GM23248 (cell line): Measurements from ENCODE around the gene RXRB.

Source experiments
- EZH2 ChIP-seq: fragments of 200-600 bp; sonication (generic); IDR thresholded peaks from 2 replicates; pipeline ENCODE4 v1.6.1; 2018; ENCODE audit warnings: antibody characterized with exemption, mild to moderate bottlenecking; ENCODE audit not compliant: insufficient read depth, poor library complexity, severe bottlenecking
- EZH2phosphoT487 ChIP-seq: fragments of 200-600 bp; sonication (generic); IDR thresholded peaks from 2 replicates; pipeline ENCODE4 v1.6.1; 2018; ENCODE audit warnings: antibody characterized with exemption, moderate library complexity, mild to moderate bottlenecking, low read depth; ENCODE audit not compliant: insufficient read depth

DNA sequence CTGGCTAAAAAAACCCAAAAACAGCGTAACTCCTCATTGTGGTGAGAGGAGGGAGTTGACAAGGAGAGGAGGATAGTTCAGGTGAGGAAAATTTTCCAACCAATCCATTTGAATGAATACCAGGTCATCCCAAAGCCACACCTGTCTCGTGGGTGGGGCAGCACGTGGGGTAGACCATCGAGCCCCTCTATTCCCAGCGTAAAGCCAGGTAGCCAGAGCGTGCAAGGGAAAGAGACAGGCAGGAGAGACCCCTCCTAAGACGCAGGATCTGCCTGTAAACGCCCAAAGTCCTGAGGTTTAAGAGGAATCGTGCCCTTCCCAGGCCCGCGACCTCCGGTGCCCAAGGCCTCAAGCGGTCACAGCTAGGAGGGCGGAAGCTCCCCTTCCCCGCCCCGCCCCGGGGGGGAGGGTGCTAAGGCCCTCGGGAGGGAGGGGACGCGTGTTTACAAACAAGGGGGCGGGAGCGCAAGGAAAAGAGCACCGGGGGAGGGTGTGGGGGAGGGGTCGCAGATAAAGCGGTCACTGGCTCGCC lies 712 bp downstream of the RXRB start:
- TF ChIP-seq EZH2 (no peak), EZH2phosphoT487 (no peak)
